Activated CD4-positive, alpha-beta T cell treated with anti-CD3 and anti-CD28 coated beads, Interleukin-2, amount 10 ng/mL, durations not matched to agents 24 days and 14 days (primary cell): ENCODE results near the gene GPHN. TPM values are rescaled to one million over a fixed set of nuclear protein-coding genes. Genes with fewer than 3 reads are reported as not detected.

Source experiments
- DNase-seq: peaks from one replicate; pipeline ENCODE4 v3.0.0; 2022
- H3K27ac Mint-ChIP-seq: one replicate; pipeline ENCODE4 v1.8.0; 2022; ENCODE audit warnings: mild to moderate bottlenecking, mixed read lengths
- H3K27me3 Mint-ChIP-seq: one replicate; pipeline ENCODE4 v1.8.0; 2022; ENCODE audit warnings: mixed read lengths
- H3K36me3 Mint-ChIP-seq: one replicate; pipeline ENCODE4 v1.8.0; 2022; ENCODE audit warnings: low read depth, mild to moderate bottlenecking, mixed read lengths
- H3K4me1 Mint-ChIP-seq: one replicate; pipeline ENCODE4 v1.8.0; 2021; ENCODE audit warnings: mixed read lengths
- H3K4me3 Mint-ChIP-seq: one replicate; pipeline ENCODE4 v1.8.0; 2022; ENCODE audit warnings: mild to moderate bottlenecking, moderate library complexity, mixed read lengths
- H3K9me3 Mint-ChIP-seq: one replicate; pipeline ENCODE4 v1.8.0; 2021; ENCODE audit warnings: mixed read lengths
- intact Hi-C: fragments of 100-400 bp; cut with micrococcal nuclease; formaldehyde crosslinking; loops from one replicate; pipeline ENCODE4 v1.15.1; 2023
- total RNA-seq: library from RNA; stranded (reverse); gene quantifications from 2 replicates; pipeline ENCODE4 v1.2.3, GENCODE V29; 2022

The GPHN gene
- total RNA-seq, 1 donor from 2014 or later: 44.4 TPM

- no peak overlapping the region for H3K27ac Mint-ChIP-seq
- DNase-seq: no peak
- H3K27me3 Mint-ChIP-seq: no peaks in the 10 kb centered on the region
- H3K4me3 Mint-ChIP-seq: no peak overlapping the region
- intact Hi-C loops: no loop called here
- H3K4me1 Mint-ChIP-seq: peaks cover 8% of the 10 kb centered on the region
- H3K9me3 Mint-ChIP-seq: no peaks in the 10 kb centered on the region
- no peaks in the 10 kb centered on the region for H3K36me3 Mint-ChIP-seq
These were observed 683.9 kb downstream of the GPHN start for GRCh38 chr14:67191768-67192290.

GRCh38 chr14:67192366-67192765 lies 684.4 kb downstream of the GPHN start:
- H3K4me1 Mint-ChIP-seq: peaks cover 13% of the 10 kb centered on the region
- no peak for DNase-seq
- H3K36me3 Mint-ChIP-seq: no peaks in the 10 kb centered on the region
- H3K27ac Mint-ChIP-seq: no peak overlapping the region
- intact Hi-C loops: no loop called here
- peaks cover 1% of the 10 kb centered on the region for H3K9me3 Mint-ChIP-seq
- H3K27me3 Mint-ChIP-seq: no peaks in the 10 kb centered on the region
- H3K4me3 Mint-ChIP-seq: no peak overlapping the region

- Mint-ChIP-seq H3K27ac (no peak overlapping the region), H3K9me3 (peaks cover 6% of the 10 kb centered on the region), H3K4me1 (peaks cover 8% of the 10 kb centered on the region), H3K36me3 (no peaks in the 10 kb centered on the region), H3K27me3 (no peaks in the 10 kb centered on the region), H3K4me3 (no peak overlapping the region)
- no peak for DNase-seq
- intact Hi-C loops: no loop called here
These were observed 687.3 kb downstream of the GPHN start for GRCh38 chr14:67195279-67195678.

- intact Hi-C loops: no loop called here
- Mint-ChIP-seq H3K4me3 (no peak overlapping the region), H3K27ac (no peak overlapping the region)
These were observed 691.1 kb downstream of the GPHN start for GRCh38 chr14:67199016-67199415.

GRCh38 chr14:67207810-67208209 lies 699.9 kb downstream of the GPHN start:
- H3K36me3 Mint-ChIP-seq: no peaks in the 10 kb centered on the region
- no peak for DNase-seq
- H3K4me1 Mint-ChIP-seq: no peaks in the 10 kb centered on the region
- H3K9me3 Mint-ChIP-seq: no peaks in the 10 kb centered on the region
- intact Hi-C loops: no loop called here
- no peak overlapping the region for H3K27ac Mint-ChIP-seq
- peaks cover 2% of the 10 kb centered on the region for H3K27me3 Mint-ChIP-seq
- H3K4me3 Mint-ChIP-seq: no peak overlapping the region

More at GRCh38 chr14:67199016-67199415, 691.1 kb downstream of the GPHN start:
- DNase-seq: no peak
- Mint-ChIP-seq H3K4me1 (peaks cover 8% of the 10 kb centered on the region), H3K36me3 (no peaks in the 10 kb centered on the region), H3K27me3 (no peaks in the 10 kb centered on the region), H3K9me3 (peaks cover 6% of the 10 kb centered on the region)

GRCh38 chr14:67218126-67218525 lies 710.2 kb downstream of the GPHN start:
- no peaks in the 10 kb centered on the region for H3K36me3 Mint-ChIP-seq
- intact Hi-C loops: no loop called here
- no peaks in the 10 kb centered on the region for H3K4me1 Mint-ChIP-seq
- no peak for DNase-seq
- H3K27me3 Mint-ChIP-seq: peaks cover 2% of the 10 kb centered on the region
- H3K27ac Mint-ChIP-seq: no peak overlapping the region
- H3K4me3 Mint-ChIP-seq: no peak overlapping the region
- H3K9me3 Mint-ChIP-seq: no peaks in the 10 kb centered on the region

- Mint-ChIP-seq H3K4me1 (no peaks in the 10 kb centered on the region), H3K9me3 (no peaks in the 10 kb centered on the region), H3K4me3 (no peak overlapping the region), H3K36me3 (no peaks in the 10 kb centered on the region), H3K27ac (no peak overlapping the region), H3K27me3 (peaks cover 4% of the 10 kb centered on the region)
- no peak for DNase-seq
- intact Hi-C loops: no loop called here
These were observed 713.5 kb downstream of the GPHN start for GRCh38 chr14:67221248-67221981.

GRCh38 chr14:67221982-67222328 lies 714.0 kb downstream of the GPHN start:
- intact Hi-C loops: no loop called here
- Mint-ChIP-seq H3K27me3 (peaks cover 4% of the 10 kb centered on the region), H3K27ac (no peak overlapping the region), H3K4me1 (no peaks in the 10 kb centered on the region), H3K36me3 (no peaks in the 10 kb centered on the region), H3K4me3 (no peak overlapping the region), H3K9me3 (no peaks in the 10 kb centered on the region)
- DNase-seq: no peak

GRCh38 chr14:67225523-67225922 lies 717.6 kb downstream of the GPHN start:
- Mint-ChIP-seq H3K4me1 (peaks cover 1% of the 10 kb centered on the region), H3K36me3 (no peaks in the 10 kb centered on the region), H3K27ac (no peak overlapping the region), H3K4me3 (no peak overlapping the region), H3K9me3 (no peaks in the 10 kb centered on the region), H3K27me3 (peaks cover 4% of the 10 kb centered on the region)
- intact Hi-C loops: no loop called here
- DNase-seq: no peak

GRCh38 chr14:67228325-67228984 lies 720.5 kb downstream of the GPHN start:
- no peaks in the 10 kb centered on the region for H3K9me3 Mint-ChIP-seq
- peaks cover 4% of the 10 kb centered on the region for H3K27me3 Mint-ChIP-seq
- H3K36me3 Mint-ChIP-seq: no peaks in the 10 kb centered on the region
- H3K27ac Mint-ChIP-seq: no peak overlapping the region
- no peak for DNase-seq
- H3K4me3 Mint-ChIP-seq: no peak overlapping the region
- peaks cover 1% of the 10 kb centered on the region for H3K4me1 Mint-ChIP-seq
- intact Hi-C loops: no loop called here

Other genes starting within 250 kb of the GPHN start
- gene CCDC196, start 21.8 kb upstream of the GPHN start, total RNA-seq: not detected in 2 replicates